Calu3 (cell line): ENCODE measurements around the gene DEGS2. TPM values are rescaled to one million over a fixed set of nuclear protein-coding genes. Genes with fewer than 3 reads are reported as not detected.

Experiments
- BruUV-seq: library from RNA; stranded (reverse); fragments of 400-500 nt; replicated peaks from 2 replicates; lab custom pipeline; 2021; lab: Mats Ljungman, UMichigan
- CTCF ChIA-PET: fragments of 300-600 bp; sonication (Branson Sonifier 250); formaldehyde crosslinking; loops from one replicate; lab custom pipeline; 2022; ENCODE audit warnings: antibody characterized with exemption; lab: Charles Lee
- DNase-seq: peaks from one replicate; pipeline ENCODE4 v3.0.0; 2022
- H3K27ac Mint-ChIP-seq: one replicate; pipeline ENCODE4 v1.8.0; 2022; ENCODE audit warnings: mixed read lengths; ENCODE audit not compliant: unreplicated experiment
- H3K27me3 Mint-ChIP-seq: one replicate; pipeline ENCODE4 v1.8.0; 2022; ENCODE audit warnings: mixed read lengths; ENCODE audit not compliant: unreplicated experiment
- H3K36me3 Mint-ChIP-seq: one replicate; pipeline ENCODE4 v1.8.0; 2022; ENCODE audit warnings: mild to moderate bottlenecking, moderate library complexity, mixed read lengths; ENCODE audit not compliant: insufficient read depth, unreplicated experiment
- H3K4me1 Mint-ChIP-seq: one replicate; pipeline ENCODE4 v1.8.0; 2022; ENCODE audit warnings: mild to moderate bottlenecking, low read depth, mixed read lengths; ENCODE audit not compliant: unreplicated experiment
- H3K4me3 Mint-ChIP-seq: one replicate; pipeline ENCODE4 v1.8.0; 2022; ENCODE audit warnings: mild to moderate bottlenecking, low read depth, moderate library complexity, mixed read lengths; ENCODE audit not compliant: unreplicated experiment
- H3K9me3 Mint-ChIP-seq: one replicate; pipeline ENCODE4 v1.8.0; 2022; ENCODE audit warnings: low read depth, mixed read lengths; ENCODE audit not compliant: unreplicated experiment
- intact Hi-C: fragments of 100-400 bp; cut with micrococcal nuclease; formaldehyde crosslinking; loops from one replicate; pipeline ENCODE4 v1.10.0; 2022; ENCODE audit not compliant: unreplicated experiment
- total RNA-seq: library from RNA; stranded (reverse); gene quantifications from 2 replicates; pipeline ENCODE4 v1.2.3, GENCODE V29; 2022
- TF ChIP-seq, protein P1 (sequence below): fragments of 200-600 bp; IDR thresholded peaks from one replicate; pipeline ENCODE4 v1.8.0; 2022; ENCODE audit warnings: antibody characterized with exemption; ENCODE audit not compliant: unreplicated experiment

DEGS2 gene
- total RNA-seq, 1 experiment from 2014 or later: 2.5 TPM

DNA sequence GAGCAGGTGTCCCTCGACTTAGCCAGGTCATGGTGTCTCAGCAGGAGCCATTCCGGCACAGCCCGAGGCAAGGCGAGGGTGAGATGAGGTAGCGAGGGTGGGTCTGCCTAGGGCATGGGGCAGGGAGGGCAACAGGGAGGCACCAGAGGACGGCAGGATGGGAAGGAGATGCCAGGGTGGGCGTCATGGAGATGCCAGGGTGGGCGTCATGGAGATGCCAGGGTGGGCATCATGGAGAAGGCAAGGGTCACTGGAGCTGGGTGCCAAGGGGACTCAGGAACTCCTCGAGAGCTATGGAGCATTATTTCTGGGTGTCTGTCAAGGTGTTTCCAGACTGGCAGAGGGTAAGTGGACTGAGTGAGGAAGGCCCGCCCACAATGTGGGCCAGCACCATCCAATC, 7.4 kb downstream of the DEGS2 start:
- TF ChIP-seq, protein P1, sequence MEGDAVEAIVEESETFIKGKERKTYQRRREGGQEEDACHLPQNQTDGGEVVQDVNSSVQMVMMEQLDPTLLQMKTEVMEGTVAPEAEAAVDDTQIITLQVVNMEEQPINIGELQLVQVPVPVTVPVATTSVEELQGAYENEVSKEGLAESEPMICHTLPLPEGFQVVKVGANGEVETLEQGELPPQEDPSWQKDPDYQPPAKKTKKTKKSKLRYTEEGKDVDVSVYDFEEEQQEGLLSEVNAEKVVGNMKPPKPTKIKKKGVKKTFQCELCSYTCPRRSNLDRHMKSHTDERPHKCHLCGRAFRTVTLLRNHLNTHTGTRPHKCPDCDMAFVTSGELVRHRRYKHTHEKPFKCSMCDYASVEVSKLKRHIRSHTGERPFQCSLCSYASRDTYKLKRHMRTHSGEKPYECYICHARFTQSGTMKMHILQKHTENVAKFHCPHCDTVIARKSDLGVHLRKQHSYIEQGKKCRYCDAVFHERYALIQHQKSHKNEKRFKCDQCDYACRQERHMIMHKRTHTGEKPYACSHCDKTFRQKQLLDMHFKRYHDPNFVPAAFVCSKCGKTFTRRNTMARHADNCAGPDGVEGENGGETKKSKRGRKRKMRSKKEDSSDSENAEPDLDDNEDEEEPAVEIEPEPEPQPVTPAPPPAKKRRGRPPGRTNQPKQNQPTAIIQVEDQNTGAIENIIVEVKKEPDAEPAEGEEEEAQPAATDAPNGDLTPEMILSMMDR: no peak
- no TSS peak for BruUV-seq
- no peaks in the 10 kb centered on the region for H3K36me3 Mint-ChIP-seq
- H3K9me3 Mint-ChIP-seq: peaks cover 5% of the 10 kb centered on the region
- H3K4me1 Mint-ChIP-seq: peaks cover 26% of the 10 kb centered on the region
- intact Hi-C loops: no loop called here
- H3K4me3 Mint-ChIP-seq: no peak overlapping the region
- no peak overlapping the region for H3K27ac Mint-ChIP-seq
- DNase-seq: no peak
- CTCF ChIA-PET: interaction anchor here (1.8 kb wide), 1 partner anchor 10 kb away, joined by 4 read pairs; no protein-coding TSS in a partner anchor
- H3K27me3 Mint-ChIP-seq: no peaks in the 10 kb centered on the region

- DNase-seq: no peak
- H3K9me3 Mint-ChIP-seq: peaks cover 5% of the 10 kb centered on the region
- no TSS peak for BruUV-seq
- CTCF ChIA-PET: interaction anchor here (0.6 to 1.8 kb wide), 2 partner anchors 9 to 13 kb away, joined by 3 to 4 read pairs; no protein-coding TSS in a partner anchor
- no peaks in the 10 kb centered on the region for H3K36me3 Mint-ChIP-seq
- H3K27me3 Mint-ChIP-seq: no peaks in the 10 kb centered on the region
- peaks cover 21% of the 10 kb centered on the region for H3K4me1 Mint-ChIP-seq
- TF ChIP-seq, protein P1: no peak
- no peak overlapping the region for H3K27ac Mint-ChIP-seq
- intact Hi-C loops: no loop called here
- no peak overlapping the region for H3K4me3 Mint-ChIP-seq
Measured at GRCh38 chr14:100150932-100151587, 8.4 kb downstream of the DEGS2 start.

- Mint-ChIP-seq H3K9me3 (peaks cover 2% of the 10 kb centered on the region), H3K4me1 (peaks cover 10% of the 10 kb centered on the region), H3K4me3 (no peak overlapping the region), H3K27me3 (no peaks in the 10 kb centered on the region), H3K27ac (no peak overlapping the region), H3K36me3 (no peaks in the 10 kb centered on the region)
- peak; percentile 56 for DNase-seq
- CTCF ChIA-PET: interaction anchor here (0.5 kb wide), 1 partner anchor 8 kb away, joined by 5 read pairs; no protein-coding TSS in a partner anchor
- intact Hi-C loops: no loop called here
- BruUV-seq: no TSS peak
- TF ChIP-seq, protein P1: no peak
Measured at GRCh38 chr14:100149851-100150611, 9.4 kb downstream of the DEGS2 start.

DNA sequence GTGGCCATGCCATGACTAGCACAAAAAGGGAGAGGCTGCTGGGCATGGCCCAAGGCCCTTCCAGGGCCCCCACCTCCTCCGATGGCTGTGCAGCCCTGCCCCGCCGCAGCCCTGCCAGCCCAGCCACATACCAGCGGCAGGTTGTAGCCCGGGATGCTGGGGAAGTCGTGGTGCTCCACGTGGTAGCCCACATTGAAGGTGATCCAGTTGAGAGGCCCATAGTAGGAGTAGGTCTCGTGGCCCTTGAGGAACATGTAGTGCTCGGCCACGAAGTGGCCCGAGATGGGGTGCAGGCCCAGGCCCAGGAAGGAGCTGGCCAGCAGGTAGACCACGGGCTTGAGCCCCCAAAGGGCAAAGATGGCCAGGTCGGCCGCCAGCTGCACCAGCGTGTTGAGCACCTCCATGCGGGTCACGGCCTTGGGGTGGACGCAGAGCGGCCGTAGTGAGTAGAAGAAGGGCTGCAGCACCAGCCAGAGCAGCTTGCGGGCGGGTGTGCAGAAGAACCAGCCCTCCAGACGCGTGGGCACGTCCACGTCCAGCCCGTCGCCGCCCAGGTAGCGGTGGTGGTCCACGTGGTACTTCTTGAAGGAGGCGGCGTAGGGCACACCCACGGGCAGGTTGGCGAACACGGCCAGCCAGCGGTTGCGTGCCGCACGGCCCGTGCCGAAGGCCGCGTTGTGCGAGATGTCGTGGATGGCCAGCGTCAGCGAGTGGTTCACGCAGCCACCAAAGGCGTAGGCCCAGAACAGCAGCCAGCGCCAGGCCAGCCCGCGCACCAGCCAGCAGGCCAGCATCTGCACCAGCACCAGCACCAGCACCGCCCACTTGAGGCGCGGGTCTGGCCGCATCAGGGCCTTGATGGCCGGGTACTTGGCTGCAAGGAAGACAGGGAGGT, 10.4 kb downstream of the DEGS2 start:
- intact Hi-C loops: no loop called here
- H3K4me1 Mint-ChIP-seq: peaks cover 8% of the 10 kb centered on the region
- H3K27me3 Mint-ChIP-seq: no peaks in the 10 kb centered on the region
- no peaks in the 10 kb centered on the region for H3K9me3 Mint-ChIP-seq
- H3K36me3 Mint-ChIP-seq: no peaks in the 10 kb centered on the region
- TF ChIP-seq, protein P1: no peak
- CTCF ChIA-PET: interaction anchor here (0.5 kb wide), 2 partner anchors 9 to 50 kb away, joined by 3 to 5 read pairs; no protein-coding TSS in a partner anchor
- no peak overlapping the region for H3K4me3 Mint-ChIP-seq
- H3K27ac Mint-ChIP-seq: no peak overlapping the region
- DNase-seq: no peak
- no TSS peak for BruUV-seq
